Tibial artery (tissue), 4 donors: Measurements from ENCODE around the gene CCDC171.

Source experiments
- DNase-seq, 2 donors: peaks; one replicate each; pipeline ENCODE4 v3.0.0-alpha.2; 2019
- H3K27ac ChIP-seq, 2 donors: fragments of 200-600 bp; sonication (generic) in 1 of 2; 1 replicate in 1 of 2; 2 replicates in 1 of 2; pipeline ENCODE4 v1.5.1; 2018 to 2019; ENCODE audit warnings: mild to moderate bottlenecking in 1 of 2
- H3K27me3 ChIP-seq, 2 donors: fragments of 200-600 bp; sonication (generic) in 1 of 2; one replicate each; pipeline versions ENCODE4 v1.5.1 to v1.6.0; 2016 to 2019
- H3K36me3 ChIP-seq, 3 donors: fragments of 200-600 bp; sonication (generic) in 2 of 3; one replicate each; pipeline ENCODE4 v1.5.1; 2016 to 2019; ENCODE audit warnings: mild to moderate bottlenecking in 2 of 3
- H3K4me1 ChIP-seq, 4 donors: fragments of 200-600 bp; sonication (generic) in 2 of 4; 1 replicate in 3 of 4; 2 replicates in 1 of 4; pipeline ENCODE4 v1.5.1; 2016 to 2019
- H3K4me3 ChIP-seq, 2 donors: fragments of 200-600 bp; sonication (generic) in 1 of 2; 1 replicate in 1 of 2; 2 replicates in 1 of 2; pipeline ENCODE4 v1.5.1; 2018 to 2019; ENCODE audit warnings: mild to moderate bottlenecking in 2 of 2
- H3K9me3 ChIP-seq, 3 donors: fragments of 200-600 bp; sonication (generic) in 1 of 3; one replicate each; pipeline ENCODE4 v1.5.1; 2016 to 2019
- intact Hi-C: fragments of 100-400 bp; cut with DNase I; formaldehyde crosslinking; loops from one replicate; pipeline ENCODE4 v1.15.0; 2023; ENCODE audit warnings: low total_unique reads
- TF ChIP-seq, protein P1 (sequence below), 2 experiments: fragments of 200-600 bp in 1 of 2; fragments of 450-650 bp in 1 of 2; IDR thresholded peaks; one replicate each; pipeline ENCODE4 v1.5.1; 2017 to 2019; ENCODE audit warnings: antibody characterized with exemption in 2 of 2, mild to moderate bottlenecking in 1 of 2, moderate library complexity in 1 of 2

Gene CCDC171

DNA sequence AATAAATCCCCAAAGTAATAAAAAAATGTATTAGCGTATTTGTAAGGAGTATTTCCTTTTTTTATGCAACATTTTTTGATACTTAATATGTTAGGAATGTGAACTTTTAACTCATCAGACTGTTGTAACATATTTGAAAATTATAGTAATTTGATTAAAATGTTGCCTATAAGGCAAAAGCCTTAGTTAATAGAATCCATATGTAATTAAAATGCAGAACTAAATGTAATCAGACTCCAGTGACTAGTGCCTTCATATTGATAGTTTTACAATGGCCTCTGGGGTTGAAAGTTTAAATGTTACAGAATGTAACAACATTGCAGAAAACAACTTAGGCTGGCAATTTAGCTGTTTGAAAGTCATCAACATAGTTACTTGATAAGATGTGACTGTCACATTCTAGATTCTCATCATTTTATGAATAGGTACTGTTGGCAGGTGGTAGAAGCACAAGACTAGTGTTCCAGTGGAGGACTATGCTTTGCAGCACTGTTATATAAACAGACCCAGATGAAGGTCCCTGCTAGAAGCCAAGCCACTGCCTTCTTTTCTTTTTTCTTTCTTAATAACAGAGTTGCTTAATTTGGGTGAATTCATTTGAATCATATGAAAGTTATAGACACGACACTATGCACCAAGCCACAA, 382.9 kb downstream of the CCDC171 start:
- Histone ChIP-seq H3K4me3 (no peak overlapping the region), H3K36me3 (peaks cover 0 to 3% (median 0%) of the 10 kb centered on the region in 3 donors), H3K4me1 (peaks cover 0 to 13% (median 8%) of the 10 kb centered on the region in 4 donors), H3K9me3 (peaks cover 0 to 5% (median 0%) of the 10 kb centered on the region in 3 donors), H3K27ac (no peak overlapping the region), H3K27me3 (no peaks in the 10 kb centered on the region)
- TF ChIP-seq, protein P1, sequence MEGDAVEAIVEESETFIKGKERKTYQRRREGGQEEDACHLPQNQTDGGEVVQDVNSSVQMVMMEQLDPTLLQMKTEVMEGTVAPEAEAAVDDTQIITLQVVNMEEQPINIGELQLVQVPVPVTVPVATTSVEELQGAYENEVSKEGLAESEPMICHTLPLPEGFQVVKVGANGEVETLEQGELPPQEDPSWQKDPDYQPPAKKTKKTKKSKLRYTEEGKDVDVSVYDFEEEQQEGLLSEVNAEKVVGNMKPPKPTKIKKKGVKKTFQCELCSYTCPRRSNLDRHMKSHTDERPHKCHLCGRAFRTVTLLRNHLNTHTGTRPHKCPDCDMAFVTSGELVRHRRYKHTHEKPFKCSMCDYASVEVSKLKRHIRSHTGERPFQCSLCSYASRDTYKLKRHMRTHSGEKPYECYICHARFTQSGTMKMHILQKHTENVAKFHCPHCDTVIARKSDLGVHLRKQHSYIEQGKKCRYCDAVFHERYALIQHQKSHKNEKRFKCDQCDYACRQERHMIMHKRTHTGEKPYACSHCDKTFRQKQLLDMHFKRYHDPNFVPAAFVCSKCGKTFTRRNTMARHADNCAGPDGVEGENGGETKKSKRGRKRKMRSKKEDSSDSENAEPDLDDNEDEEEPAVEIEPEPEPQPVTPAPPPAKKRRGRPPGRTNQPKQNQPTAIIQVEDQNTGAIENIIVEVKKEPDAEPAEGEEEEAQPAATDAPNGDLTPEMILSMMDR (IDR thresholded peaks at IDR 0.05) = no peak
- intact Hi-C loops = no loop called here
- DNase-seq = no peak

DNA sequence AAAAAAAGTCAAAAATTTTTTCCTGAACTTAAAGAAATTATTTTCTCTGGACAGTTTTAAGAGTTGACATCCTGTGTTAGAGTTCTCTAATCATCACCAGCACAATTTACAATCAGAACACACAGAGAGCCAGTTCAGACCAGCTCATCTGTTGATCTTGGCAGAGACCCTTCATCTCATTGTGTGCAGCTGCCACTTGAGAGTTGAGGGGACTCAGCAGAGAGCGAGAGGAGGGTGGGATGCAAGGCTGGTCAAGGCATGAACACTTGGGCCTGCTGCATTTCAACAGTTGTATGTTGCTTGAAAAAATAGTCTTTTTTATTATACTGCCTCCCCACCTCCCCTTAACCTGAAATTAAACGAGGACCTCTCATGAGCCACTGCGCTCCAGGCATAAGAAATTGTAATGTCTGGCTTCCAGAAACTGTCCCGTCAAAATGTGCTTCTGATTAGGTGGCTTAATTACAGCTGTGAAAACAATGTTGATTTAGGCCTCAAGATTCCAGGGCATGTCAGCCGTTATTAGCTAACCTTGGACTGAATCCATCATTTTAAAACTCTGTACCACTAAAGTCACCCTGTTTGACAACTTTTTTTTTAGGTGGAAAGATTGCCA, 383.6 kb downstream of the CCDC171 start:
- peak in 1 of 2 donors; percentile 18 for DNase-seq
- Histone ChIP-seq H3K27ac (no peak overlapping the region), H3K27me3 (no peaks in the 10 kb centered on the region), H3K9me3 (peaks cover 0 to 5% (median 0%) of the 10 kb centered on the region in 3 donors), H3K4me3 (no peak overlapping the region), H3K4me1 (peaks cover 0 to 13% (median 8%) of the 10 kb centered on the region in 4 donors), H3K36me3 (peaks cover 0 to 3% (median 0%) of the 10 kb centered on the region in 3 donors)
- TF ChIP-seq, protein P1 (IDR thresholded peaks at IDR 0.05) = no peak
- intact Hi-C loops = no loop called here

DNA sequence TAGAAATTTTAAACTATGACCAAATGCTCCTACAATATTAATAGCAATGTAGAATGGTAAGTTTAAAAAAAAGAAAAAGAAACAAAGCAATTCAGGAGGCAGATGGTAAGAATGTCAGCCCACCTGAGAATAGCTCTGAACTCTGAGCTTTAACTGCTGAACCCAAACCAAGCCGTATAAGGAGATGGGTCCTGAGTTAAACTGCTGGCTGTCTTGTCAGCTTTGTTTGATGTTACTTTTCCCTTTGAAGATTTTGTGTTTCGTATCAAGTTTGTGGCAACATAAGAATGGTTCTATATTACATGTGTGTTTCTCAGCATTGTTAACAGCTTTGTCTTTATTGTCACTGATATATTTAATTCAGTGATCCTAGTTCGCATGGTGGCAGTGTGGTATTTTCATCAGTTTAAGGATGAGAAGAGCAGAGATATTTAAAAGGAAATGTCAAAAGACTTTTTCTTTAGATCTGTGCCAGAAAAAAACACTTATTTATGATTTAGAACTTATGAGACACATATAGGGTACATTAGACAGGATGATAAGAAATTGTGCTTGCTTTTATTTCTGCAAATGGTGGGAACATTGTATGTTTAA, 390.1 kb downstream of the CCDC171 start:
- H3K4me3 ChIP-seq = no peak overlapping the region
- intact Hi-C loops = no loop called here
- H3K9me3 ChIP-seq = no peaks in the 10 kb centered on the region
- no peaks in the 10 kb centered on the region for H3K4me1 ChIP-seq
- no peaks in the 10 kb centered on the region for H3K36me3 ChIP-seq
- H3K27me3 ChIP-seq = no peaks in the 10 kb centered on the region
- no peak for DNase-seq
- TF ChIP-seq, protein P1 (IDR thresholded peaks at IDR 0.05) = no peak
- H3K27ac ChIP-seq = no peak overlapping the region

DNA sequence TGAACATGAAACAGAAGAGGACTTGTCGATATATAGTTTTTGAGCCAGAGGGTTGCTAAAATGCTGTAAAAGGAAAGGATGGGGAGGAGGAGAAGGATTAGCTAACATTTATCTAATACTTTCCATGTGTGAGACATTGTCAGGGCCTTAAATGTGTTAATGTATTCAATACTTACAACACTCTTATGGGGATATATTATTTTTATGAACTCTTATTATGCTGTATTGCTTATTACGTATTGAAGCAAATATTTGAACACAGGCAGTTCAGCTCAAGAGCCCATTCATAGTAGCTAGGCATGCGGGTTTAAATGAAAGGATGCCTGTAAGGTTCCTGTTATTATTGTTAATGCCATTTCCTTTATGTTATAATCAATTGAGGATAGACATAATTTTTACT, 391.5 kb downstream of the CCDC171 start:
- Histone ChIP-seq H3K27me3 (no peaks in the 10 kb centered on the region), H3K4me3 (no peak overlapping the region), H3K9me3 (no peaks in the 10 kb centered on the region), H3K27ac (no peak overlapping the region), H3K36me3 (no peaks in the 10 kb centered on the region), H3K4me1 (no peaks in the 10 kb centered on the region)
- intact Hi-C loops = no loop called here
- TF ChIP-seq, protein P1 (IDR thresholded peaks at IDR 0.05) = no peak
- DNase-seq = no peak

DNA sequence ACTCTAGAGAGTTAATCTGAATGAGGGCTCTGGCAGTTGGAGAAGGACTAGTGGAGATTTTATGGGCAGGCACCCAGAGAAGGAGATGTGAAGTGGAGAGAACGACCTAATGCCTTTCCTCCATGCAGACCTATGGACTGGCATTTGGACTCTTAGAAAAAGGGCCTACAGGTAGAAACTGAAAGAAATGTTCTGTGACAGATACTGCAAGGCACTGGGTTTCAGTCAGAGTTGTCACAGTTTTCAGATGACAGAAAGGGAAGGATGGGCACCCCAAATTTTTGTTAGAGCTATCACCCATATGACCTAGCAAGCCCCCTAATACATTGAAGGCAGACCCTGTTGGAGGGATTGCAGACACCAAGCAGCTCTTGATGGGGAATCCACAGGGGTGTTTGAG, 406.8 kb downstream of the CCDC171 start:
- intact Hi-C loops = no loop called here
- Histone ChIP-seq H3K4me3 (no peak overlapping the region), H3K4me1 (no peaks in the 10 kb centered on the region), H3K27ac (no peak overlapping the region), H3K27me3 (no peaks in the 10 kb centered on the region), H3K9me3 (no peaks in the 10 kb centered on the region), H3K36me3 (no peaks in the 10 kb centered on the region)
- TF ChIP-seq, protein P1 (IDR thresholded peaks at IDR 0.05) = no peak
- DNase-seq = no peak
